Activated CD4-positive, CD25-positive, alpha-beta regulatory T cell (primary cell): ENCODE measurements around the gene NUDT17.

Experiments
- DNase-seq, 4 experiments: peaks; one replicate each; lab custom pipeline; 2025; lab: John Stamatoyannopoulos, UW

Gene NUDT17

DNA sequence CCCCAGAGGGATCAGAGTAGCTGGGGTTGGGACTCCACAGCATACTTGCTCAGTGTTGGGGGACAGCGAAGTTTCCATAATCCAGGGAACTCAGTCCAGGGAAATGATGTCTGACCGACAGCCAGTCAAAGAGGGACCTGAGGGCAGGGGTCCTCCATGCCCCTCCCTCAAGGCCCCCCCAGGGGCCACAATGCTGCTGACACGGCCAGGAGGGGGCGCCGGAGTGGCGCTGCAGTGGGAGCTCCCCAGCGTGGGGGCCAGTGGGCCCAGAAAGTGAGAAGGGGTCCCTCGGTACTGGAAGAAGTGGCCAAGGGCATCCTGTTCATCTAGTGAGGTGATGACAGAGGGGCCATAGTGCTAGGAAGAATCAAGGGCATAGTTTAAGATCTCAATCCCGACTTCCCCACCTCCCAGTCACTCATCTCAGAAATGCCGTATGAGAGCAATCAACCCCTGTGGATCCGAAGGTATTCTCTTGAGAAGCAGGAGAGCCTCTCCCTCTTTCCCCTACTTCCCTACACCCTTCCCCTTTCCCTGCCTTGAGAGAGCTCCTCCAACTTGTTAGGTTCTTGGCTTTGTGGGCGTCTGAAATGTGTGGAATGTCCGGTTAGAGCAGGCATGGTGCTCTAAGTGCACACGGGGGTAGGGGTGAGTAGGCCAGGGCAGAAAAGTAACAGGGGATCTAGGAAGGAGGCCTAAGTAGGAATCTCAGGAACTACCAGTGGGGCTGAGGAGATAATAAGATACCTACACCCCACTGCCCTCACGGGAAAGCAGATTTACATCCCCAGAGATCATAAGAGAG is 4.1 kb downstream of the NUDT17 start:
- no peak for DNase-seq

DNA sequence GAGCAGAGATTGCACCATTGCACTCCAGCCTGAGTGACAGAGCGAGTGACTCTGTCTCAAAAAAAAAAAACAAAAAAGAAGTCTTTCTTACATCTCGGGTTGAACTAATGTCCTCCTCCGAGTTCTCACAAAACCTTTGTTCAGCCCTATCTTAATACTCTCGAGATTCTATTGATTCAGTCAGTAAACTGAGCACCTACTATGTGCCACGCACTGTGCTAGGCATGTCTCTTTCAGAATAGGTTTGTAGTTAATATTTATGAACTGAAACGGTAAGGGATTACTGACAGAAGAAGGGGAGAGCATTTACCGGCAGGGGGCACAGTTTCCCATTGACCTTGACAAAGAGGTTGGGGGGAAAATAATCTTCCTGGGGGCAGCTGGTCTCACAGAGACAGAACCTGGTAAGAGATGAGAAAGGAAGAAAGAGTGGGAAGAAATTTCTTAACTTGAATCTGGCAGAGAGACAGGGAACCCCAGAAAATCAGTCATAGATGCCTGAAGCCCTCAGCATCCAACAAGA is 10.1 kb downstream of the NUDT17 start:
- DNase-seq = no peak

DNA sequence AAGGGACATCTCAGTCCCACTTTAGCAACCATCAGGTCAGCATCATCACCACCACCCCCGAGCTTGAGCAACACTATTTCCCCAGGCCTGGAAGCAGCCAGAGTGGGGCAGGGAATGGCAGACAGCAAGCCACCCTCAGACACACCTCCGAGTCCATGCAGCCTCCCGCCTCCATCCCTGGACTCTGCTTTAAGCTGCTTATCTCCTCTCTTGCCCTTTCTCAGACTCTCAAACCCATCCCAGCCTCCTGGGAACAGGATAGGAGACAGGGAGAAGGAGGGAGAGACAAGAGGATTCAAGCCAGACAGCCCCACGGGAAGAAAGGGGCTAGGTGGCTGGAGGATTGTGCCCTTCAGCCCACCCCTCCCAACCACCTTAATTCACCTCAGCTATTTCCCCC is 11.7 kb downstream of the NUDT17 start:
- no peak for DNase-seq

DNA sequence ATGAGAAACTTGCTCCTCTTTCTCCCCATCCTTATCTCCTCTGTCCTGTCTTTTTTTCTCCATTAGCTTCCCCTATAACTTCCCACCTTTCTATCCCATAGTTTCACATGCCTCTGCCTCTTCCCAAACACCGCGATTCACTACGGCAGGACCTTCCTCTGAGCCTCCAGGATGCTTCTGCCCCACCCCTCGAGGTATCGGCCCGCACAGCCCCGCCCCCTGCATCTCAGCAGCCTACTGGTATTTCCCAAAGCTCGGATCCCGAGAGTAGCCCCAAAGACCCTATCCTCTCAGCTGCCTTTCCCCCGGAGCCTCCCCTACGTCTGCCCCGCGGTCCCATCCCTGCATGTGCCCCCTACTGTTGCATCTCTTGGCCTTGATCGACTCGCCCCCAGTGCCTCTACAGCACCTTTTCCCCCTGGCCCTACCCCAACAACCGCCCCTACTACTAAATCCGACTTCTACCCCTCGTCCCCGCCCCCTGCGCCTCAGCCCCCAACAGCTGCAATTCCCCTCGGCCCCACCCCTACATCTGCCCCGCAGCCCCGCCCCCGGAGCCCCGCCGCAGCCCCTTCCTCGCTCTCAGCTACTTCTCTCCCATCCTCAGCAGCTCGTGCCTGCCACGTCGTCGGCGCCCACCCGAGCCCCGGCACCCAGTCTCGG is 12.9 kb downstream of the NUDT17 start:
- peak in 3 of 4 experiments; percentile 50 to 65 (median 57) for DNase-seq

DNA sequence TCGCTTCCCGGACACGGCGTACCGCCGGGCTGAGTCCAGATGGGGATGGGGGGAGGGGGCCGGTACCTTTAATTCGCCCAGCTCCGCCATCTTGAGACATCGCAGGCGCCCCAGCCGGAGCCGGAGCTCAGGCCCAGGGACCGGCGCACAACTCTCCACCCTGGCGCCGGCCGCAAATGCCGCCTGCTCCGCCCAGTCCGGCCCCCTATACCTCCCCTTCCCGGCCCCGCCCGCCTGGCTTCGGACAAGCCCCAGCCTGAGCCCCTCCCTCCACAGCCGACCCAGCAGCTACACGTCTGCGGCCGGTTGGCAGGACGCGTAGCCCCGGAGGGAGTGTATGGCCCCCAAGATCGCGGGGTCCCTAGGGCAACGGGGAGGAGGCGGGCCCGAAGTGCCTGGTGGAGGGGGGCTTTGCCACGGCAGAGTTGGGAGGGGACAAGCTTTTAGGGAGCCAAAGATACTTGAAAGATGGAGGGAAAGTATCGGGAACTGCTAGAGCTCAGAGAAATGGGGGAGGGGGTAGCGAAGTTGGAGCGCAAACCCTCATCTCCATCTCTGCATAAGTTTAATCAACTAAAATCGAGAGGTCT is 13.6 kb downstream of the NUDT17 start, which contains the start of gene PIAS3:
PIAS3 (minus strand) TSS at position 181 of the 590 bp plus-strand sequence; CDS start at position 90, 91 bp downstream.
- DNase-seq = peak; percentile 64 to 69 (median 66)

DNA sequence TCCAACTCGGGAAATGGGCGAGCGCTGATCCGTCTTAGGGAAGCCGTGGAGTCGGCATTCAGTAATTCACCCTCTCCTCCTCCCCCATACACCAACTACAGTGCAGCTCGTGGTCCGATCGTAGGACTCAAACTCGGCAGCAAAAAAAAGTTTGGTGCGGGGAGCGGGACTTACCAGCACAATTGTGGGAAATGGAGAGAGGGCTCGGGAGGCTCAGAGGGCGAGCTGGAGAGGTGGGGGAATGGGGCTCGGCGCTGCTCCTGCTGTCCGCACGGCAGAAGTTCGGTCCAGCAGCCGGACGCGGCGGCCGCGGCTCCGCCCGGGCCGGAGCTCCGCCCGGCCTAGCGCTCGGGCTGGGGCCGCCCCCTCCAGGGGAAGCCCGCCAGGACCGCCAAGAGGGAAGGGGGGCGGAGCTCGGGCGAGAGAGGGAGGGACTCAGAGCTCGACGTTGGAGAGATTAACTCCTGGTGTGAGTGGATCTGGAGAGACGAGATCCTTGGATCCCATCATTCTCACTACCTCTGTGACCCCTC is 14.1 kb downstream of the NUDT17 start:
- peak; percentile 34 to 54 (median 44) for DNase-seq

DNA sequence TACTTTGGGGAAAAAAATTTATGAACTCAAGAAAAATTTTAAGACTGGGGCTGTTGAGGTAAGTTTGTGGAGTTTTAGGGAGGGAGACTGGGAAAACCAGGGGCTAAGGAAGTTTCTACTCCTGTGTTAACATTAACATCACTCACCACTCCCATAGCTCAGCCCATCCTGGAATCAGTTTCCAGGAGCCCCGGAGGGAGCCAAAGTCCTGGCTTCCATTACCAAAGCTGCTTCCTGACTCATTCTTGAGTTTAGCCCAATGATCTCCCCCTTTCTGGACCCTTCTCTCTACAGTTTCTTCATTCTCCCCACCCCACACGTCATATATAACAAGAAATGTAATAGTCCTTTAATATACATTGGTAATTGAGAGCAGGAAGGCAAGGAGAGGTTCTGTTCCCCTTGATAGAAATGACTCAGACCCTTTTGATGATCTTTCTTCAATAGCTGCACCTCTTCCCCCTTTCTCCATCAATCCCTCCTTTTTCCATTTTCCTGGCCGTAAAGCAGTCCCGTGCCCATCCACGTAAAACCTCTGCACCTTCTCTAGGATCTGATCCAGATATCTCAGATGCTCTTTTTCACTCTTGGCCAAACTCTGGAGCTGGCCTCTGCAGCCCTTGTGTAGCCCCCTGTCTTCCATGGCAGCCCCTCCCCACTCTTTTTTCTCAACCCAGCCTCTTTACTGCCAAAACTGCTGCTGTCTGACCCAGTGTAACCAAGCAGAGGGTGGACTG is 18.0 kb downstream of the NUDT17 start:
- no peak for DNase-seq

- DNase-seq = no peak
These were observed 22.8 kb downstream of the NUDT17 start for GRCh38 chr1:145868232-145868631.

DNA sequence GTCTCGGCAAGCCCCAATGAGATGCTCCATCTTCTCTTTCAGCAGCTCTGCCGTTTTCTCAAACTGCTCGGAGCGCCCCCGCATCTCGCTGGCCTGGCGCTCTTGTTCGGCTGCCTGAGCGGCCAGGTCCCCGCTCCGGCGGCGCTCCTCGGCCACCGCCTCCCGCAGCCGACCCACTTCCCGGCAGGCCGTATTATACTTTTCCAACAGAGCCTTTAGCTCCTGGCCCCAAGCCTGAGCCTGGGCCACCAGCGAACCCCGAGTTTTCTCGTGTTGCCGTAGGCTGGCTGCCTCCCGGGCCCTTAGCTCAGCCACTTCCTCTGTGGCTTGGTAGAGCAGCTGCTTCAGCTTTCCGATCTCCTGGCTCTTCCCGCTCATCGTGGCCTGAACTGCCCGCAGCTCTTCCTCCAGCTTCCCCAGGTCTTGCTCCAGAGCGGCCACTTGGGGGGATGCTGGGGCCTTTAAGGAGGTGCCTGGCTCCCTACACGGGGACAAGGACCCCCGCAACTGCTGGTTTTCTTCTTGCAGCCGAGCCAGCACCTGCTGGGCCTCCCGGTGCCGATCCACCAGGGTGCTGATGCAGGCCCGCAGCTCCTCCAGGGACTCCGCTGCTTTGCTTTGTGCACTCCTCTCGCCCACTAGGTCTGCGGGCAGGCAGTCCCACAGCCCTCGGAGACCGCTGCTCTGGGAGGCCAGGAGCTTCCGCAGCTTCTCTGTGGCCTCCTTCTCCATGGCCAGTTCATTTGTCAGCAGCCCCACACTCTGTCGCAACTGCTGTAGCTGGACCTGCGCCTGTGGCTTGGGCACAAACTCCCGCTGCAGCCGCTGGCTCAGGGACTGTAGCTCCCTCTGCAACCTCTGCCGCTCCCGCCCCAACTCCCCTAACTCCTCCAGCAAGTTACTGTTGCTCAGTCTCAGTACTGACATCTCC is 26.8 kb downstream of the NUDT17 start:
- DNase-seq = no peak

GRCh38 chr1:145874646-145875045 is 29.2 kb downstream of the NUDT17 start:
- no peak for DNase-seq

DNA sequence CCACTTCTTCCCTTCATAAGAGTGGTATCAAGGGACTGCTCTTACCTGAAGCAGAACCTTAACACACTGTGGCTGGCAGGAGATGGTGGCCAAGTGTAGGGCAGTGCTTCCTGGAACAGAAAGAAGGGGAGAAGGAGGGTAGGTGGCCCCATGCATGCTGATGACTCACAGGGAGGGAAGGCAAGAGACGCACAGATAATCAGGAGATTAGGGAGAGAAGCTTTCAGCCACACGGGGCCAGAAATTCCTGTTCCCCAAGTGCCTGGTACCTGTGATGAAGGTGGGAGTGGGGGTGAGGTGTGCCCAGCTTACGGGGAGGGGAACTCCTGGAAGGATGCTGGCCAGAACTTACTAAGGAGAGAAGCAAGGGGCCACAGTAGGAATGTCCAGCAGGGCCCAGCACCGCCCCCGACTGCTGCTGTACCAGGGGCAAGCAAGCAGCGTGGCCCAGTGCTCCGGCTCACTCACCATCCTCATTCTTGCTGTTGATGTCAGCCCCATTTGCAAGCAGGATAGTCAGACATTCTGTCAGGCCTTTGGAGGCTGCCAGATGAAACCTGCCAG is 32.6 kb downstream of the NUDT17 start:
- DNase-seq = no peak

DNA sequence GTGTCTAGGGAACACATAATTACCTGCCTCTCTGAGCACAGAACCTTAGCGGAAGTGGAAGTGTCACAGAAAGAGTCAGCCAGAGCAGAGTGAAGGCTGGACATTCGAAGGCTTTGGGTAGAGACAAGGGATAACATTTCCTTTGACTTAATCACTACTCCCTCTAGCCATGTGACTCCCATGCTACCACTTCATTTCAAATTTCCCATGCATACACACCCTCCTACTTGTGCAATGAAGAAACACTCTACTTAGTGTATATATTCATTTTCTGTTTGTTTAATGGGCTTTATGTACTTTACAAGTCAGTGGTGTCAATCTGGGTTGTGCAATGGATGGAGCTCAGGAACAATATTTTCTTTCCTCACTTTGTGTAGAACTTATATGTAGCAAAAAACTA is 33.3 kb downstream of the NUDT17 start:
- DNase-seq = no peak

DNA sequence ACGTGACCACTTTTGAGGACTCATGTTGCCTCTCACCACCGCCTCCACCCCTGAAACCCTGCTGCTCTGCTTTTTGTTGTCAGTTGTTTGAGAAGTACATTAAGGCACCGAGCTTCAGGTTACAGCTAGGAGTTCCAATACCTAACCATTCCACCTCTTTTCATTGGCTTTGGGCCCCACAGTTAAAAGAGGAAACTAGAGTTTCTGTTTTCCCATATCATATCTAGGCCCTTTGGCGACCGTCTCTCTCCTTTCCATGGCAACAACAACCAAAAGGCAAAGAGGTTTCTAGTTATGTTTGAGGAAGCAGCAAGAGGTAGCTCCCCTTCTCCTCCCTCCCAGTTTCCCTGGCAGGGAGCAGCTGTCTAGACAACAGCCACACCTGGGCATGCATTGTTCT is 34.3 kb downstream of the NUDT17 start:
- DNase-seq = no peak

DNA sequence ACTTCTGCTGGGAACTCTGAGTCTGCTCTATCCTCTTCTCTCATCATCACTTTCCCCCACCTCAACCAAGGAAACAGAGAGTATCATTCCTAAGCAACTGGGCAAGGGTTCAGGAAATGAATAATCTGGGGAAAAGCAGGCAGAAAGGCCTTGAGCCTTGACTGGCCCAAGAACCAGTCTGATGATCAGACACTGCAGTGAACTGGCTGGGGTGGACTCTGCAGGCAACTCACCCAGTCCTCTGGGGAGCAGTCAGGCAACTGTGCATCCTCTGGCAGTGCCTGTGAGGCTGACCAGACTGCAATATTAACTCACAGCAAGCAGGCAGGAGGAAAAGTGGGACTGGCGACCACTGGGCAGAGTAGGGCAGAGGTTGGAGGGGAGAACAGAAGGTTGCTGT is 39.2 kb downstream of the NUDT17 start:
- DNase-seq = no peak

DNA sequence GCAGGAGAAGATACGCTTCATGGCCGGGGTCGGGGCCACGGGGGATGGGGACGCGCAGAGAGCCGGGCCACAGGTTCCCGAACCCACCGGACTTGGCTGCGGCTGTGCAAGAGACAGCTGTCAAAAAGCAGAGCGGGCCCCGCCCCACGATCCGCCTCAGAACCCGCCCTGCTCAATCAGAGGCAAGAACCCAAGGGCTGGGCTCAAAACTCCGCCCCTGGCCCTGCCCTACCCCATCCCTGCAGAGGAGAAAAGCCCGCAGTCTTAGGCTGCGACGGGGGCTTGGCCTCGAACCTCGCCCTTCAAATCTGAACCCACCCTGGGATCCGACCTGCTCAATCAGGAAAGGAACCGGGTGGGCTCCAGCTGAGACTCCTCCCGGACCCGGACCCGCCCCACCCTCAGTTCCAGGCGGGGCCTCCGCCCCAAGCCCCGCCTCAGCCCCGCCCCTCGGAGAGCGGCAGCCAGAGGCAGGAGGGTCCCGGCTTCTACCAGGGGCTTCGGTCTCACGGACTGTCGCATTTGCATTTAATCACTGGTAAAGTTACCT is 40.4 kb downstream of the NUDT17 start, which contains the start of gene ANKRD35:
ANKRD35 (minus strand) TSS at position 129 of the 550 bp plus-strand sequence; CDS start at position 21, 108 bp downstream.
- DNase-seq = peak; percentile 64 to 78 (median 72)

DNA sequence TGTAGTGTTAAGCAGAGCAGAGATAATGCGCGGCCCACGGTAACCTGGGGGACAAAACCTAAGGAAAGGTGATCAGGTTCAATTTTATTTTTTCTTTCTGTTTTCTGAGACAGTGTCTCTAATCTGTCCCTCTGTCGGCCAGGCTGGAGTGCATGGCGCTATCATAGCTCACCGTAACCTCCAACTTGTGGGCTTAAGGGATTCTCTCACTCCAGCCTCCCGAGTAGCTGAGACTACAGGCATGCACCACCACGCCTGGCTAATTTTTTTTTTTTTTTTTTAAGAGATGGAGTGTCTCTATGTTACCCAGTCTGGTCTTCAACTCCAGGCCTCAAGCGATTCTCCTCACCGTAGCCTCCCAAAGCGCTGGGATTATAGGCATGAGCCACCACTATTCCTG is 41.0 kb downstream of the NUDT17 start:
- DNase-seq = no peak

DNA sequence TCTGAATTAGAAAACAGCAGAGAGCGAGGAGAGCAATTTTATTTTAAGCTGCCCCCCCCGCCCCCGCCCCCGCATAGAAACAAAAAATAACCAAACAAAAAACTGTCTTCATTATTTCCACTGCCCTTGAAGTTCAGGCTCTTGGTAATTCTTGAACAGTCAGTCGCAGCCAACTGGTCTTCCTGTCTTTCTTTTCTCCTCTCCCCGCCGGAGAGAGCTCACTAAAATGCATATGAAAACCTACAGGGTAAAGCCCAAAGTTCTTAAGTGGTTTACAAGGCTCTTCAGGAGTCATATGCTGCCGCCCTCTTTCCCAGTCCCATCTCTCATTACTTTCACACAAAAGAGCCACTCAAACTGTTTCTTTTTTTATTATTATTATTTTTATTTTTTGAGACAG is 41.4 kb downstream of the NUDT17 start:
- no peak for DNase-seq

- DNase-seq = no peak
These were observed 42.2 kb downstream of the NUDT17 start for GRCh38 chr1:145887631-145888030.

- DNase-seq = no peak
These were observed 44.3 kb downstream of the NUDT17 start for GRCh38 chr1:145889722-145890121.

GRCh38 chr1:145891143-145891542 is 45.7 kb downstream of the NUDT17 start:
- DNase-seq = no peak
